NCI-H2081 treated with DMSO at 0.1 percent for 48 hours (cell line): ENCODE measurements around the gene SGK1.
"Not testable (repeated sequence)": the region's sequence is repeated elsewhere in the genome, so short reads cannot be mapped to it uniquely, and the experiment has no call there.

Experiments
- DNase-seq: peaks from one replicate; lab custom pipeline; 2025; lab: John Stamatoyannopoulos, UW

Gene SGK1

DNA sequence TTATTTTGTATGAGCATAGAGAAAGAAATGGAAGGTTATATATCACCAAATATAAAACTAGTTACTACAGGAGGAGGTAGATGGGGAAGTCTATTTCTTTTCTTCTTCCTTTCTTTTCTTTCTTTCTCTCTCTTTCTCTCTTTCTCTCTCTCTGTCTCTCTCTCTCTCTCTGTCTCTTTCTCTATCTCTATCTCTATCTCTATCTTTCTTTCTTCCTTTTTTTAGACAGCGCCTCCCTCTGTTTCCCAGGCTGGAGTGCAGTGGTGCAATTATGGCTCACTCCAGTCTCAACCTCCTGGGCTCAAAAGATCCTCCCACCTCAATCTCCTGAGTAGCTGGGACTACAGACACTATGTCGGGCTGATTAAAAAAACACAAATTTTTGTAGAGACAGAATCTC lies 10.2 kb upstream of the SGK1 start:
- no peak for DNase-seq

DNA sequence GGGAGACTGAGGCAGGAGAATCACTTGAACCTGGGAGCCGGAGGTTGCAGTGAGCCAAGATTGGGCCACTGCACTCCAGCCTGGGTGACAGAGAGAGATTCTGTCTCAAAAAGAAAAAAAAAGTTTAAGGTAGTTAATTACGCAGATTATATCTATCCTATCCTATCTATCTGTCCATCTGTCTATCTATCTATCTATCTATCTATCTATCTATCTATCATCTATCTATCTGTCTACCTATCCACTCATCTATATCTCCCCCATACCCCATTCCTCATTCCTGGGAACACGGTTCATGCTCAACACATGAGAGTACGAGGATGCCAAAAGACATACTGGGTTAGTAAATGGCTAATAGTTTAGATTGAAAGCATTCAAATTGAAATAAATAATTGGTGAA lies 8.3 kb upstream of the SGK1 start:
- not testable (repeated sequence) for DNase-seq

DNA sequence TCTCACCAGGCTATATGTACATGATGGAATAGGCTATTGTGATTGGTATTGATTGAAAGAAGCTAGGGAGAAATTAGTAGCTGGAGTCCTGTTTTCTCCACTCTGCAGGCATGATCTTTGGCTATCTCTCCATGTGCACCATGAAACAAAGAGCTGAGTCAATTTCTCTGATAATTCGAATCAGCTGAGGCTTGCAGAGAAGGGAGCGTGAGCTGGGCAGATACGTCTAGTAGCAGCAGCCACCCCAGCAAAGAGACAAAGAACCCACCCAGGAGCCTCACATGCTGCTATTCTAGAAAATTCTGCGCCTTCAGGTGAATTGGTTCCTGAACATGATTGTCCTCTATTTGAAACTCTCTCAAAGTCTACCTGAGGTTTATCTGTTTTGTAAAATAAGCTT lies 6.9 kb upstream of the SGK1 start:
- no peak for DNase-seq

DNA sequence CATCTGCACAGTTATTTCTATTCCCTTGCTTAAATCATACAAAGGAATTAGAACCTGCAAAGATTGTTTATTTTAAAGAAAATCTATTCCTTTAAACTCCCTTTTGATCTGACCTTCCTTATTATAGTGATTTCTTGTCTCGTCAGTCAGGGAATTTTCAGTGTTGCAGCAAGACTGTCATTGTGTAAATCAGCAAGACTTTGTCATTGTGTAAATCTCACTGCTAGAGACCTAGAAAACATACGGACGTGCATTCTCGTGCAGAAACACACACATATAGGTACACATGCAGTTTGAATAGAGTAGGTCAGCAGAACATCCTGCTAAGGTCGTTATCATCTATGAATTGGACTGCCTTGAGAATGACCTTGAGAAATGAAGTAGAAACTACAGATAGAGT lies 6.2 kb upstream of the SGK1 start:
- no peak for DNase-seq

DNA sequence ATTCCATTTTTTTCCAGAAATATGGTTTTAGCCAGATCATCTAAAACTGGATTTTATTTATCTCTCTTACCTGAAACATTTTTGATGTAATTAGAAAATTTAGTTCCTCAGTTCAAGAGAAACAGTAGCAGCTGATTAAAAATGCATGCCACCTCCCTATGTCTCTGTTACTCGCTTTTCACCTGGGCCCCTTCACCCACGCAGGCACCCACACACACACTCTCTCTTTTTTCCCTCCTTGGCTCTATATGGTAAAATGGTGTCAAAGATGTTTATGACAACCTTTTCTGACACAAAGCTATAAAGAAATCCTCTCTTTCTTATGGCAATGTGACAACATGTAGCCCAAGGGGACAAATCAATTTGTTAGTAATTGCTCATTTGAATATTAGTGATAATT lies 5.8 kb upstream of the SGK1 start:
- no peak for DNase-seq

DNA sequence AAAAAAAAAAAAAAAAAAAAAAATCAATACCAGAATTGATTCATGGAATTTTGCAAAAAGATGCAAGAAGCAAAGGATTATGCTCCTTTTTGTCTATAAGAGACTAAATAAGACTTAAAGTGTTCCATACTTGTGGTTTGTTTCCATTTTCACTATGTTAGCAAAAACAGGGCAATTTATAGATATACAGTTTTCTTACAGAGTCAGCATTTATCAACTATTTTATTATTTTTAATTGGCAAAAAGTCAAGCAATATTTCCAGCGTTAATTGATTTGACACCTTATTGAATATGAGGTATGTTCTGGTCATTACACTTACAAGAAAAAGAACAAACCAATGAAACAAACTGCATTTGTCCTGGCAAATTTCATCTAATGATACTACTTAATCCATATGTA lies 5.4 kb upstream of the SGK1 start:
- DNase-seq = no peak

DNA sequence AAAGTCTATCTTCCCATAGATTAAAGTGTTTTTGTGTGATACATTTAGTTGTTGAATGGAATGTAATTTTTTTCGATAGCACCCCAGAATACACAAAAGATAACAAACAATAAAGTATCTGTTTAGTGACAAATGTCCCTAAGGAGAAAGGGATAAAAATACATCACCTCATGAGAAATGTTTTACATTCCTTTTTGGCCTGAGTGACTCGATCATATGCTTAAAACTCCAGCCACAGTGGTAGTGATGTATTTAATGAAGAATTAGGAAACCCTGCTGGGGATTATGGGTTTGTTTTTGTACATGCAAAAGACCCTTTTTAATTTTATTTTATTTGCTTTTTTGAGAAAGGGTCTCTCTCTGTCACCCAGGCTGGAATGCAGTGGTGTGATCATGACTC lies 4.3 kb upstream of the SGK1 start:
- DNase-seq = no peak

- DNase-seq = no peak
Measured at GRCh38 chr6:134321246-134321645, 3.3 kb upstream of the SGK1 start.

- DNase-seq = not testable (repeated sequence)
Measured at GRCh38 chr6:134319686-134320085, 1.8 kb upstream of the SGK1 start.

DNA sequence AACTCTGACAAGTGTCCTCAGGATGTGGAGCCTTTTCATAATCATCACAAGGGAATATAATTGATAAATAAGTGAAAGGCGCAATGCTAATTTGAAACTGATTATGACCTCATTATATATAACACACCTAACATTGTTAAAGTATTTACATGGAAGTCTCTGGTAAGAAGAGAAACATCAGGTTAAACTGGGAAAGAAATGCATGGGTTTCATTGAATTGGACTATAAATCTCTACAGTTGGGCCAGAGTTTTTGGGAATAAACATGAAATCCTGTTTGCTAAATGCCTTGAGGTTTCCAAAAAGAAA lies 1.0 kb upstream of the SGK1 start:
- DNase-seq = no peak

- no peak for DNase-seq
Measured at GRCh38 chr6:134318236-134318973, 493 bp upstream of the SGK1 start.

- DNase-seq = no peak
Measured at GRCh38 chr6:134316733-134317431, 1.0 kb downstream of the SGK1 start.

DNA sequence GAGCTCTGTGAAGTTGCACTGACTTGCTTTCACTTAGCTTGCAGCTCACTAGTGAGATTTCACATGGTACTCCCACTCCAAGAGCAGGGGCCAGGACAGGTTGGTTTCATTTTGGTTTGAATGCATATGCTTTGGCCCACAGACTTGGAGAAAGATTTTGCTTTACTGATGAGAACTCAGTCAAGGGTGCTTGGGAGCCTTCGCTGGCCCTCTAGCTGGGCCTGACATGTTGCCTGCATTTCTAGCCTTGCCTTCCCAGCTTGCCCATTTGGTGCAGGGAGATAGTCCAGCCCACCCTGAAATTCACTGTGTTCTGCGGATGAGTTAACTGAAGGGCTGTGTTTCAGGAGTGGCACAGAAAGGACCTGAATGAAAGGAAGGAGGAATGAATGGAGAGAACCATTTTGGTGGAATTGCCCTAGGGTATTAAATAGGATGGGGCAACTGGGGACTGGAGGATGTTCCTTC lies 1.9 kb downstream of the SGK1 start:
- no peak for DNase-seq

GRCh38 chr6:134315189-134315588 lies 2.7 kb downstream of the SGK1 start:
- no peak for DNase-seq

DNA sequence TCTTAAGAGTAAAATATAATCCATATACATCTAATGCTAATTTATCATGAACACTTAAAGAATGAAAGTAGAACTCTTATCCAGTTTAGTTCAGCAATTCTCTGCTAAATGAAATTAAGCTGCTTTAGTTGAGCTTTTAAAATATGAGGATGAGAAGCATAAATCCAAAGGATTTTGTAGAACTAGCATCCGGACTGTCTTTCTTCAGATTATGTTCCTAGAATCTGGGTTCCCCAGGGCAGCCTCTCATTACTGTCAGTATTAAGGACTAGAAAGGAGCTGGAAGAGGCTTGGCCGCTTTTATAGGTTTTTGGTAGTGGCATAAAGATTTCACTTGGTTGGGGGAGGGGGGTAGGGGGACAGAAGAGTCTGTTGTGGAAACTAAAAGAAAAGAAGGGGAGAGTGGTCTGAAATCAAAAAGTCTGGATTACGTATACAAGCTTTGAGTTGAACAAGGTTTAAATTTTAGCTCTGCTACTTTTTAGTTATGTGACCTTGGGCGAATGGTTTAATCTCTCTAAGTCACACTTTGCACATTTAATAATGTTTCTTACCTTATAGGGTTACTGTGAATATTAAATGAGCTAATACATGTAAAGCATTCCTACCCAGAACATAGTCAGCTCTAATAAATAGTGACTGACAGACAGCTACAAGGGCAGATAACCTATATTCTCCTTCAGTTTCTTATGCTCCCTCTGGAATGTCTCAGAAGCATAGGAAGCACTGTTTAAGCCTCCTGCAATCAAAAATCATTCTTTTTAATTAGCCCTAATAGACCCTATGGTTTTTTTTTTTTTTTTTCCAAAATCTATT lies 3.7 kb downstream of the SGK1 start:
- DNase-seq = no peak

GRCh38 chr6:134312038-134312660 lies 5.8 kb downstream of the SGK1 start:
- DNase-seq = no peak

- no peak for DNase-seq
Measured at GRCh38 chr6:134310817-134311216, 7.1 kb downstream of the SGK1 start.

- no peak for DNase-seq
Measured at GRCh38 chr6:134309983-134310605, 7.8 kb downstream of the SGK1 start.

DNA sequence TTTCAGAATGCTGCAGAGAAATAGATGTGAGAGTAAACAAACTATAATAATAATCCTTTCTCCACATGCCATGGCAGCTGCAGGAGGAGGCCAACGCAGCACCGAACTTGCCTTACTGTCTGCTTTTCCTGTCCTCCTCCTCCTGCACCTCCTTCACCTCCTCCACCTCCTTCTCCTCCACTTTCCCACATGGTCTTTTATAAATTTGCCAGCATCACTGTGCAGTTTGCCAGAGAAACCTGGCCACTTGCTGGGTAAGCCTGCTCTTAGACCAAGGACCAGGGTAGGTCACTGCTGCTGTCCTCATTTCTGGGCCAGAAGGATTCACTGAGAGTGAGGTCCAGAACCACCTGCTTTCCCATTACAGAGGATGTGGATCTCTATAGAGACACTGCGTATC lies 8.7 kb downstream of the SGK1 start:
- DNase-seq = no peak

- no peak for DNase-seq
Measured at GRCh38 chr6:134308800-134309199, 9.1 kb downstream of the SGK1 start.

- DNase-seq = no peak
Measured at GRCh38 chr6:134307870-134308269, 10.0 kb downstream of the SGK1 start.

DNA sequence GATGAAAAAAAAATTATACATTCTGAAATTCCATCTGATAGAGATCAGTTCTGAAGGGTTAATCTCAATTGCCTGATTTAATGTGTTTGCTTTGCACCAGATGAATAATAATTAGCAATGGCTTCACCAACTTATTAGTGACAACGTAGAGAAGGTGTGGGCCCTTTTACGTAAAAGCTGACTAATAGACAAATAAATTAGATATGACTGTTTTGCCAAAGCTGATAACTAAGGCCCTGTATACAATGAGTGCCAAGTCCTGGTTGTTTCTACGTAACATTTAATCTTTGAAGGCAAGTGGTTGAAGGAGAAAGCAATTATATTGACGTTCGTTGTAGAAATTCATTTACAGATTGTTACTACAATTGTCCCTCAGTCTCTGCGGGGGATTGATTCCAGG lies 10.8 kb downstream of the SGK1 start:
- DNase-seq = no peak
